Loucy (cell line): ENCODE measurements around the gene GDPD3.

Experiments
- CTCF ChIP-seq: fragments of 200-600 bp; sonication (generic); conservative IDR thresholded peaks from 2 replicates; pipeline ENCODE4 v1.5.1; 2014; ENCODE audit warnings: mild to moderate bottlenecking, antibody characterized with exemption, low read length
- EZH2phosphoT487 ChIP-seq: fragments of 200-600 bp; IDR thresholded peaks from 2 replicates; pipeline ENCODE4 v1.6.1; 2018; ENCODE audit warnings: antibody characterized with exemption, mild to moderate bottlenecking, moderate library complexity, borderline replicate concordance

- TF ChIP-seq CTCF (no peak), EZH2phosphoT487 (no peak)
These were observed 30.7 kb upstream of the GDPD3 start for GRCh38 chr16:30144017-30144416.
